Kidney epithelial cell (primary cell): ENCODE measurements around the gene AGBL4. TPM values are rescaled to one million over a fixed set of nuclear protein-coding genes. Genes with fewer than 3 reads are reported as not detected.

ENCODE experiments used
- DNase-seq: peaks from one replicate; pipeline ENCODE4 v3.0.0-alpha.2; 2010; ENCODE audit warnings: low read depth
- H3K27me3 ChIP-seq: 2 replicates; pipeline ENCODE4 v1.6.0; 2011; ENCODE audit warnings: low read length; ENCODE audit not compliant: control insufficient read depth, insufficient read depth
- H3K36me3 ChIP-seq: 2 replicates; pipeline ENCODE4 v1.5.1; 2011; ENCODE audit warnings: low read length; ENCODE audit not compliant: control insufficient read depth, insufficient read depth
- H3K4me3 ChIP-seq: 2 replicates; pipeline ENCODE4 v1.5.1; 2011; ENCODE audit warnings: low read depth, mild to moderate bottlenecking, control low read depth, low read length
- total RNA-seq: library from RNA; depleted of rRNA; stranded (reverse); fragments of >200 nt; gene quantifications from 2 replicates; pipeline ENCODE4 v1.2.3, GENCODE V29; 2015
- TF ChIP-seq, protein P1 (sequence below): IDR thresholded peaks from 2 replicates; pipeline ENCODE4 v1.5.1; 2011; ENCODE audit warnings: mild to moderate bottlenecking, moderate library complexity, low read length, control low read depth, inconsistent platforms; ENCODE audit not compliant: insufficient read depth, poor library complexity, severe bottlenecking

AGBL4 gene
- total RNA-seq, 1 donor from 2014 or later: not detected

GRCh38 chr1:48659801-48660200, 1364.0 kb downstream of the AGBL4 start:
- no peak for DNase-seq
- no peaks in the 10 kb centered on the region for H3K27me3 ChIP-seq
- TF ChIP-seq, protein P1, sequence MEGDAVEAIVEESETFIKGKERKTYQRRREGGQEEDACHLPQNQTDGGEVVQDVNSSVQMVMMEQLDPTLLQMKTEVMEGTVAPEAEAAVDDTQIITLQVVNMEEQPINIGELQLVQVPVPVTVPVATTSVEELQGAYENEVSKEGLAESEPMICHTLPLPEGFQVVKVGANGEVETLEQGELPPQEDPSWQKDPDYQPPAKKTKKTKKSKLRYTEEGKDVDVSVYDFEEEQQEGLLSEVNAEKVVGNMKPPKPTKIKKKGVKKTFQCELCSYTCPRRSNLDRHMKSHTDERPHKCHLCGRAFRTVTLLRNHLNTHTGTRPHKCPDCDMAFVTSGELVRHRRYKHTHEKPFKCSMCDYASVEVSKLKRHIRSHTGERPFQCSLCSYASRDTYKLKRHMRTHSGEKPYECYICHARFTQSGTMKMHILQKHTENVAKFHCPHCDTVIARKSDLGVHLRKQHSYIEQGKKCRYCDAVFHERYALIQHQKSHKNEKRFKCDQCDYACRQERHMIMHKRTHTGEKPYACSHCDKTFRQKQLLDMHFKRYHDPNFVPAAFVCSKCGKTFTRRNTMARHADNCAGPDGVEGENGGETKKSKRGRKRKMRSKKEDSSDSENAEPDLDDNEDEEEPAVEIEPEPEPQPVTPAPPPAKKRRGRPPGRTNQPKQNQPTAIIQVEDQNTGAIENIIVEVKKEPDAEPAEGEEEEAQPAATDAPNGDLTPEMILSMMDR: no peak

DNA sequence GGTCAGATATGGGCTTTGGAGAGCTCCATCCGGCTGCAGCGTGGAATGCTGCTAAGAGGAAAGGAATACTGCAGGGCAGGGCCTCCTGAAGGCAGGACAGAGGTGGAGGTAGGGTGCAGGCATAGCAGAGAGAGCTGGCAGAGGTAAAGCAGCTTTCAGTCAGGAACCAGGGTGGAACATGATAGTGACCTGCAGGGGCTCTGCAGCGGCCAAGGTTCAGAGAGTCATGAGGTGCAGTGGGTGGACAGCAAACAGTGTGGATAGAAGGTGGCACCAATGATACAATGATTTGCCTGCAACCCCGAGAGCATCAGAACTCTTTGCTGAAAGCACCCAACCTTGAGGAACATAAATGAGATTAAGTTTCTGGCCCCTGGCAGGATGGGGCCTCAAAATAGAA, 1366.3 kb downstream of the AGBL4 start:
- H3K4me3 ChIP-seq: no peak overlapping the region
- no peak for DNase-seq
- TF ChIP-seq, protein P1: no peak
- no peaks in the 10 kb centered on the region for H3K36me3 ChIP-seq
- no peaks in the 10 kb centered on the region for H3K27me3 ChIP-seq

More at GRCh38 chr1:48659801-48660200, 1364.0 kb downstream of the AGBL4 start:
- H3K36me3 ChIP-seq: no peaks in the 10 kb centered on the region
- no peak overlapping the region for H3K4me3 ChIP-seq

DNA sequence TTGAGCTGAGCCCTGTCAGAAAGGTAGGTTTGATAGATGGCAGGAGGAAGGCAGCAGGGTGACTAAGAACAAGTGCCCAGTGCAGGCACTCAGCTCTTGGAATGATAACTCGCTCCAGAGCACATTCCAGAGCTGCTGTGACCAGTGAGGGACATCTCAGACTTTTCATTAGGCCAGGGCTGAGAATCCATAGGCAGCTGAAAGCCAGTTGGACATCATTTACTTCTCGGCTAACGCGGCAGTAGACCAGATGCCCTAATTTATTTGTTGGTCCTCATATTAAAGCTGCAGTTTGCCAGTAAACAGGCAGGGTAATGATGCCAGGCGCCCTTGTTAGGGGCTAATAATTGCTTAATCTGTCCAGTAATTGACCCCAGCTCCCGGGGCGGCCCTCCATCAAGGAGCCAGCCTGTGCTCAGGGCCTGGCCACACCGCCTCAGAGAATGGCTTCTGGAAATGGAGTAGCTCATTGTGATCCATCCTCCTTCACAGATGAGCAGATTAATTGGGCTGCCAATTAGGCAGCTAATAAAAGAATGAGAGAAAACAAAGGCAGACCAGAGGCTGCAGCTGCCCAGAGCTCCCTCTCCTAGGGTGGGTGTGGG, 1369.0 kb downstream of the AGBL4 start:
- TF ChIP-seq, protein P1: no peak
- H3K27me3 ChIP-seq: no peaks in the 10 kb centered on the region
- H3K4me3 ChIP-seq: no peak overlapping the region
- no peaks in the 10 kb centered on the region for H3K36me3 ChIP-seq
- DNase-seq: no peak

- H3K27me3 ChIP-seq: no peaks in the 10 kb centered on the region
- no peaks in the 10 kb centered on the region for H3K36me3 ChIP-seq
- no peak for DNase-seq
- no peak overlapping the region for H3K4me3 ChIP-seq
- TF ChIP-seq, protein P1: no peak
Measured at GRCh38 chr1:48652334-48652733, 1371.4 kb downstream of the AGBL4 start.

- no peak overlapping the region for H3K4me3 ChIP-seq
- no peaks in the 10 kb centered on the region for H3K27me3 ChIP-seq
- DNase-seq: no peak
- TF ChIP-seq, protein P1: no peak
- H3K36me3 ChIP-seq: no peaks in the 10 kb centered on the region
Measured at GRCh38 chr1:48649880-48650279, 1373.9 kb downstream of the AGBL4 start.

DNA sequence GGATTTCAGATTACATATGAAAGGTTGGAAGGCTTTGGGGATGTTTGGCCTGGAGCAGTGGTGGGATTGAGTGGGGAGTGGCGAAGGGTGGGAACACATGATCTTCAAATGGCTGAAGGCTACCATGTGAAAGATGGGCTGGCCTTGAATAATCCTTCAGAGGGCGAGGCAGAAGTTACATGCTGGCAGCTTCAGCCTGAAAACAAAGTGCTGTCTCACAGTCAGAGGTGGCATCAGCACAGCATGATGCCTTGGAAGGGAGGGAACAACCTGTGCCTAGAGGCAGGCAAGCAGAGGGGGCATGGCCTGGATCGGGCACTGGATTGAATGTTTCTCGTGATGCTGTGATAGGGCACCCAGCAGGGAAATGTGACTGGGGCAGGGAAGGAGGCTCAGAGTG, 1377.9 kb downstream of the AGBL4 start:
- Histone ChIP-seq H3K27me3 (no peaks in the 10 kb centered on the region), H3K4me3 (no peak overlapping the region), H3K36me3 (no peaks in the 10 kb centered on the region)
- TF ChIP-seq, protein P1: no peak
- DNase-seq: no peak
